ENCODE data around the gene WNT3A.

WNT3A gene

DNA sequence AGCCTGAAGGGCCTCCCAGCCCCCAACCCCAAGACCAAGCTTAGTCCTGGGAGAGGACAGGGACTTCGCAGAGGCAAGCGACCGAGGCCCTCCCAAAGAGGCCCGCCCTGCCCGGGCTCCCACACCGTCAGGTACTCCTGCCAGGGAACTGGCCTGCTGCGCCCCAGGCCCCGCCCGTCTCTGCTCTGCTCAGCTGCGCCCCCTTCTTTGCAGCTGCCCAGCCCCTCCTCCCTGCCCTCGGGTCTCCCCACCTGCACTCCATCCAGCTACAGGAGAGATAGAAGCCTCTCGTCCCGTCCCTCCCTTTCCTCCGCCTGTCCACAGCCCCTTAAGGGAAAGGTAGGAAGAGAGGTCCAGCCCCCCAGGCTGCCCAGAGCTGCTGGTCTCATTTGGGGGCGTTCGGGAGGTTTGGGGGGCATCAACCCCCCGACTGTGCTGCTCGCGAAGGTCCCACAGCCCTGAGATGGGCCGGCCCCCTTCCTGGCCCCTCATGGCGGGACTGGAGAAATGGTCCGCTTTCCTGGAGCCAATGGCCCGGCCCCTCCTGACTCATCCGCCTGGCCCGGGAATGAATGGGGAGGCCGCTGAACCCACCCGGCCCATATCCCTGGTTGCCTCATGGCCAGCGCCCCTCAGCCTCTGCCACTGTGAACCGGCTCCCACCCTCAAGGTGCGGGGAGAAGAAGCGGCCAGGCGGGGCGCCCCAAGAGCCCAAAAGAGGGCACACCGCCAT is 53.8 kb downstream of the WNT3A start:
- DNase-seq (ENCODE audit: extremely low read depth, low read depth) = no peak
- TF ChIP-seq, protein P1, sequence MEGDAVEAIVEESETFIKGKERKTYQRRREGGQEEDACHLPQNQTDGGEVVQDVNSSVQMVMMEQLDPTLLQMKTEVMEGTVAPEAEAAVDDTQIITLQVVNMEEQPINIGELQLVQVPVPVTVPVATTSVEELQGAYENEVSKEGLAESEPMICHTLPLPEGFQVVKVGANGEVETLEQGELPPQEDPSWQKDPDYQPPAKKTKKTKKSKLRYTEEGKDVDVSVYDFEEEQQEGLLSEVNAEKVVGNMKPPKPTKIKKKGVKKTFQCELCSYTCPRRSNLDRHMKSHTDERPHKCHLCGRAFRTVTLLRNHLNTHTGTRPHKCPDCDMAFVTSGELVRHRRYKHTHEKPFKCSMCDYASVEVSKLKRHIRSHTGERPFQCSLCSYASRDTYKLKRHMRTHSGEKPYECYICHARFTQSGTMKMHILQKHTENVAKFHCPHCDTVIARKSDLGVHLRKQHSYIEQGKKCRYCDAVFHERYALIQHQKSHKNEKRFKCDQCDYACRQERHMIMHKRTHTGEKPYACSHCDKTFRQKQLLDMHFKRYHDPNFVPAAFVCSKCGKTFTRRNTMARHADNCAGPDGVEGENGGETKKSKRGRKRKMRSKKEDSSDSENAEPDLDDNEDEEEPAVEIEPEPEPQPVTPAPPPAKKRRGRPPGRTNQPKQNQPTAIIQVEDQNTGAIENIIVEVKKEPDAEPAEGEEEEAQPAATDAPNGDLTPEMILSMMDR (IDR thresholded peaks at IDR 0.05; ENCODE audit: low read depth, low read length) = no peak

DNA sequence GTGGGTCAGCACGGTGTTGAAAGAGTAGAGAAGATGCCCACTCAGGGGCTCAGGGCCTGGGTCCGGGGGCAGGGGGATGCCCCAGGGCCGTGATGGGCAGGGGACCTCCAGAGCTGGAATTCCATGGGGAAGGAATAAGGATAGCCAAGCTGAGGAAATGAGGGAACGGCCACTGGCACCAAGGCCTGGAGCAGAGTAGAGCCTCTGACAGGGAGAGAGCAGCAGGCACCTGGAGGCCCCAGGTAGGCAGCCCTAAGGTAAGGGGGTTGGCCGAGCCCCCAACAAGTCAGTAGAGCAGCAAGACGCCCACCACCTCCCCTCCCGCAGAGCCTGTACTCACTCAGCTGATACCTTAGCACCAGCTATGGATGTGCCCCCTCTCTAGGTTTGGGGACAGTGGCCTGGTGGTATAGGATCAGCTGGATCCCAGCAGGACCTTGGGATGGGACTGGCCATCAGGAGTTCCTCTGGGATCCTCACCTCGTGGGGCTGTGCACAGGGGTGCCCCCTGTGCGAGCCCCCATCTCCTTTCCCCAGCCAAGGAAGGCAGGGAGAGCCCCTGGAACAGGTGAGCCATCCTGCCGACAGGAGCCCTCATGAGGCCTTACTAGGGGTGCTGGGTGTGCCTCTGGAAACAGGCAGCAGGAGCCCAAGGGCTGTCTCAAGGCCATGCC is 54.8 kb downstream of the WNT3A start:
- TF ChIP-seq, protein P1 (IDR thresholded peaks at IDR 0.05; ENCODE audit: low read depth, low read length) = no peak
- no peak for DNase-seq (ENCODE audit: extremely low read depth, low read depth)

GRCh38 chr1:228062085-228062791 is 55.4 kb downstream of the WNT3A start:
- TF ChIP-seq, protein P1 (IDR thresholded peaks at IDR 0.05; ENCODE audit: low read depth, low read length) = no peak

GRCh38 chr1:228062812-228063211 is 56.0 kb downstream of the WNT3A start:
- no peak for DNase-seq (ENCODE audit: extremely low read depth, low read depth)
- TF ChIP-seq, protein P1 (IDR thresholded peaks at IDR 0.05; ENCODE audit: low read depth, low read length) = no peak

More at GRCh38 chr1:228062085-228062791, 55.4 kb downstream of the WNT3A start:
- no peak for DNase-seq (ENCODE audit: extremely low read depth, low read depth)

GRCh38 chr1:228063251-228064191 is 56.7 kb downstream of the WNT3A start:
- TF ChIP-seq, protein P1 (IDR thresholded peaks at IDR 0.05; ENCODE audit: low read depth, low read length) = no peak
- no peak for DNase-seq (ENCODE audit: extremely low read depth, low read depth)

GRCh38 chr1:228064296-228064695 is 57.5 kb downstream of the WNT3A start:
- TF ChIP-seq, protein P1 (IDR thresholded peaks at IDR 0.05; ENCODE audit: low read depth, low read length) = no peak
- no peak for DNase-seq (ENCODE audit: extremely low read depth, low read depth)
